UCSD-AML1 (cell line): ENCODE results near the gene KRTAP10-3.
"Not testable (repeated sequence)": the region's sequence is repeated elsewhere in the genome, so short reads cannot be mapped to it uniquely, and the experiment has no call there.

Experiments
- DNase-seq: peaks from one replicate; lab custom pipeline; 2025; ENCODE audit not compliant: unreplicated experiment; lab: John Stamatoyannopoulos, UW

Gene KRTAP10-3

GRCh38 chr21:44572959-44573583 is 14.5 kb upstream of the KRTAP10-3 start:
- no peak for DNase-seq

- no peak for DNase-seq
Observed at GRCh38 chr21:44571844-44572782, 13.5 kb upstream of the KRTAP10-3 start.

- DNase-seq, result no peak
Observed at GRCh38 chr21:44571296-44571695, 12.7 kb upstream of the KRTAP10-3 start.

- DNase-seq, result no peak
Observed at GRCh38 chr21:44569861-44570517, 11.4 kb upstream of the KRTAP10-3 start.

- DNase-seq, result no peak
Observed at GRCh38 chr21:44568667-44569556, 10.3 kb upstream of the KRTAP10-3 start.

GRCh38 chr21:44568261-44568660 is 9.7 kb upstream of the KRTAP10-3 start:
- no peak for DNase-seq

GRCh38 chr21:44567481-44568171 is 9.0 kb upstream of the KRTAP10-3 start:
- no peak for DNase-seq

GRCh38 chr21:44566403-44566802 is 7.8 kb upstream of the KRTAP10-3 start:
- no peak for DNase-seq

- DNase-seq, result no peak
Observed at GRCh38 chr21:44564886-44565598, 6.4 kb upstream of the KRTAP10-3 start.

- no peak for DNase-seq
Observed at GRCh38 chr21:44564099-44564498, 5.5 kb upstream of the KRTAP10-3 start.

GRCh38 chr21:44558329-44558675 is 293 bp downstream of the KRTAP10-3 start:
- not testable (repeated sequence) for DNase-seq

- DNase-seq, result no peak
Observed at GRCh38 chr21:44557491-44558328, 885 bp downstream of the KRTAP10-3 start.

- DNase-seq, result no peak
Observed at GRCh38 chr21:44556879-44557278, 1.7 kb downstream of the KRTAP10-3 start.

GRCh38 chr21:44555200-44555875 is 3.3 kb downstream of the KRTAP10-3 start:
- DNase-seq, result no peak

GRCh38 chr21:44552681-44553080 is 5.9 kb downstream of the KRTAP10-3 start:
- DNase-seq, result no peak

GRCh38 chr21:44552136-44552535 is 6.5 kb downstream of the KRTAP10-3 start:
- DNase-seq, result no peak

GRCh38 chr21:44551340-44551961 is 7.1 kb downstream of the KRTAP10-3 start, which contains the start of gene KRTAP10-2:
TSS of gene KRTAP10-2 (minus strand) at chr21:44551505. CDS start at chr21:44551458, 47 bp downstream.
- DNase-seq, result no peak

- DNase-seq, result no peak
Observed at GRCh38 chr21:44550807-44551206, 7.8 kb downstream of the KRTAP10-3 start.
